ENCODE results near the gene CACNA2D1.

The CACNA2D1 gene

DNA sequence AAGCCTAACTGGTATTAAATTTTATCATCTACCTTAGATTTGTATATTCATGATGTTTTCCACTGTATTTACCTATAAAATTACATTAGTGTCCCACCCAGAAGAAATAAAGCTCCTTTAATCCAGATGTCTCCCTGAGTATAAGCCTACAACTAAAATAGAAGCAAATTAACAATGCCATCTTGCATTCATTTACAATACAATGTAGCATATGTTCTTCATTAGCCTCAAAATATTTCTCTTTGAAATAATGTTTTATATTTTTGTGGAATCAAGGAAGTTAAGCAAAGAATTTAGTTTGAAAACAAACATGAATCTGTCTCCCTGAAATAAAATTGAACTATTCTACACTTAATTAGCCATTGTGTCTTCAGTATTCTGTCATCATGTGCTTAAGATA lies 112.3 kb downstream of the CACNA2D1 start:
- DNase-seq = no peak

DNA sequence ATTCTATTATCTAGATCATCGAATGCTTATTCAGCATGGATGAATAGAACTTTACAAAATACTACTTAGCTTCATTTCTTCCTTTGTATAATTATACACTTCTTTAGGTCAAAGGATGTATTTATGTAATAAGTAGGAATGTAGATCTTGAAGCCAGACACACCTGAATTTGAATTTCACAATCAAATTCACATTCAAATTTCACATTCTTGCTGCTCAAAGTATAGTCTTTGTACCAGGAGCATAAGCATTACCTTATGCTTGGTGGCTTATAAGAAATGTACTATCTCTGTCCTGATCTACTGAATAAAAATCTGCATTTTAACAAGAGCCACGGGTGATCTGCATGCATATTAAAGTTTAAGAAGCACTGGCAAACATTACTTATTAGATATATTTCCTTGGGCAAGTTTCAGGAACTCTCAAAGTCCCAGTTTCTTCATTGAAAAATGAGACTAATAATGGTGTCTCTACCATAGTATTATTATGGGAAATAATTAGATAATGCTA lies 112.8 kb downstream of the CACNA2D1 start:
- no peak for DNase-seq

DNA sequence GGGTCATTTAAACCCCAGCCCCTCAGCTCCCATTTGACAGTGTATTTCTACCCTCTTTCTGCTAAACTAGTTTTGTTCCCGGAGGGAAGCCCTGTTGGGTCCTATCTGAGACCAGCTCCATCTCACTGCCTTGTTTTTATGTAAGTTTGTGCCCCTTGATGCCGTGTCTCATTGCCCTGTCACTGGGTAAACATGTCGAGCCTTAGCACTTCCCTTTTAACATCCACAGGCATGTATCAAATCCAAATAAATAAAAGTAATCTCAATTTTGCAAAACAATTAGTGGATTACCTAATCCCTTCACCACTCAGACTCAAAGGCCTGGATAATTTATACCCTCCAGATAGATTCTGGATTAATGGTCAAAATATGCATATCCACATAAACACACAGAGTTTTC lies 115.7 kb downstream of the CACNA2D1 start:
- no peak for DNase-seq

DNA sequence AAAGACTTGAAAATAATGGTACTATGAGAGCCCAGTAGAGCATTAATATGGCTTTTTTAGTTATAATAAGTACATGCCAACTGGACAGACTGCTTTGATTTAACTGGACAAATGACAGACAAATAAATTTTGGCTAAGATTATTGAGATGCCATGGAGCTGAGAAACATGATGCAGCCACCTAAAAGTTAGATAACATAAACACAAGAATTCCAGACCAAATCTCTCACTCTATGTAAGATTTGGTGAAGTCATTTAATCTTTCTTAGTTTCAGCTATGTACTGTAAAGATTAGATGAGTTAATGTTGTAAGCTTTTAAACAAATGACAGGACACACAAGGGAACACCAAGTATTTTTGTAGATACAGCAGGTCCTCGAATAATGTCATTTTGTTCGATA lies 118.2 kb downstream of the CACNA2D1 start:
- no peak for DNase-seq

DNA sequence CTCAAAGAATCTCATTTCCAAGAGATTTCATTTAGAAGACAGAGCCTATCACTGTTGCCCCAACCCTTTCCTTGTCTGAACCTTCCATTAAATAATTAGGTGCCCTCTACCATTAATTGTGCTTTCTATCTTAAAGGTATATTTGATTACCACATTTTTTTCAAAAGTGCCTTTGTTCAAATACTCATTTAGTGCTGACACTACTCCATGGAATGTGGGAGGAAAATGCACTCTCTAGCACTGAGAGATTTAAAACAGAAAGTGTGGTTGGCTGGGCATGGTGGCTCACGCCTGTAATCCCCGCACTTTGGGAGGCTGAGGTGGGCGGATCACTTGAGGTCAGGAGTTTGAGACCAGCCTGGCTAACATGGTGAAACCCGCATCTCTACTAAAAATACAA lies 119.8 kb downstream of the CACNA2D1 start:
- no peak for DNase-seq

DNA sequence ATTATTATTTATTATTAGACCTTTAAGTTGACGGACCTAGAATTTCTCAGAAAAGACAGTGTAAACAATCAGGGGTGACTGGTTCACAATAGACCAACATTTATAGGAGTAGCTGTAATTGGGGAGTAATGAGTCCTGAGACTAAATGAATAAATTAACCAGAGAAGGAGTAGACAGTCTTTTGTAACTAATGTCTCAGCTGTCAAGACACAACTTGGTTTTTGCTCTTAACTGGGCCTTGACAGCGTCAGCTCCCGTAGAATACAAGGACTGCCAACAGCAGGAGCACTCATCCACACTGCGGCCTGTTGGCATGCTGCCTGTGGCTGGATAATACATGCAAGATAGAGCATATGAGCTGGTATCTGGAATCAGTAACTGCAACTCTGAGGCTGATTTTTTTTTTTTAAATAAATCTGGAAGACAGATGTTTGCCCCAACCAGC lies 123.9 kb downstream of the CACNA2D1 start:
- no peak for DNase-seq

DNA sequence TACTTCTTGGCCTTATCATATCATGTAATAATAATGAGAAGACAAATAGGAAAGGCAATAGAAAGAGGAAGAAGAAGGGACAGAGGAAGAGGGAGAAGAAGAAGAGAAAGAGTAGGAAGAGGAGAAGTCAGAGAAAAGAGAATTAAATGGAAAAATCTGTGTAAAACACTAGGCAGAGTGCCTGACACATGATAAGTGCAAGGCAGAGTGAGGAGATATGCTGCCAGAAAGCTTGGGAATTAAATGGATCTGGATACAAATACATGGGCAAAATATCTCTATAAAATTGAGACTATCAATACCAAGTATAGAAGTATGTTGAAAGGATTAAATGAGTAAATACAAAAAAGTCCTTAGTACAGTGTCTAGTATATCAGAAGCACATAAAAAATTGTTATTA lies 124.8 kb downstream of the CACNA2D1 start:
- DNase-seq = no peak

DNA sequence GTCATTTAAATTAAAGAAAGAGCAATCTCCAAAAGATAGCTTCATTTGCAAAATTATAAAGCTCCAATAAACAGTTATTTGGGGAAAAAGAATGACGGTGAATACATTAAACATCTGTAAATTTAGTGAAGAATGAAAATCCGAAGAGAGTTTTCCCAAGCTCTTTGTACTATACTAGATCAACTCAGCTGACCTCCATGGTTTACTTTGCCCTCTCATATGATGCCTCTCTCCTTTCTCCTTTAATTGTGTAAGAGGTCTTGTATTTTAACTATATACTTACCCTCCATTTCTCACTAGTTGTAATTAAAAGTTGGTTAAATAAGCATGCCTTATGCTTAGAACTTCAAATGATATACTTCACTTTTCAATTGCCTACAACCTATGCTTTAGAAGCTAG lies 125.8 kb downstream of the CACNA2D1 start:
- no peak for DNase-seq

DNA sequence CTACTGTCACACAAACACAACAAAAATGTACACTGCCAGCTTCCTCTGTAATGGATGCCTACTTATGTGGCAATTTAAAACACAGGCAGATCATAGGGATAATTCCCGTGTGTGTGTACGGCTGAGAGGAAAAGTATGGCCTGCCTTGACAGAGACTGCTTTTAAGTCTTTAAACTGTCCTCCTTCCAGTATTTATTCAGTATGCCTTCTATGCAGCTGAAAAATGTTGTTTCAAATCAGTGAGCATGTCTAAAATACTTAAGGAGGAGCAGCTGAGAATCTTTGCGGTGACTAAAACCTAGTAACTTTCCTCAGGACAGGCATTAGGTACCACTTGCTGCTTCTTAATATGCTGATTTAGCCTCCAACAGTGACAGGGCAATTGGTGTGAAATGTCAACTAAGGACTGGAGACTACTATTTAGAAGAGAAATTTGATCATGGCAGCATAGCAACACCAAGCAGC lies 126.3 kb downstream of the CACNA2D1 start:
- DNase-seq = no peak

DNA sequence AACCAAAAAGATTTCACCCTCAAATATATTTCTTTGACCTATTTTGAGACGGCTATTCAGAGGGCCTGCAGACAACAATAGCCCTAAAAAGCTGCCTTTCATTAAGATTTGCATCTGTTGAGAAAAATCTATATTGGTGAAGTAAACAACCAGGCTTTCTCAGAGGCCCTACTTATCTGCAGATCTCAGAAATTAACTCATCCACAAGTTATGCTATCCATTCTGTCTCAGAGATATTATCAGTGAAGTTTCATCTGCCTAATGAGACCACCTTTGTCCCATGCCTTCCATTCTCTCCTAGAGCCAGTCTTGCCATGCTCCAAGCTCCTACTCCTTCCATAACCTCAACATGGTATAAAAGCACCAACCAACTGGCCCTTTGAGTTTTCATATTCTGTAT lies 130.3 kb downstream of the CACNA2D1 start:
- DNase-seq = no peak

DNA sequence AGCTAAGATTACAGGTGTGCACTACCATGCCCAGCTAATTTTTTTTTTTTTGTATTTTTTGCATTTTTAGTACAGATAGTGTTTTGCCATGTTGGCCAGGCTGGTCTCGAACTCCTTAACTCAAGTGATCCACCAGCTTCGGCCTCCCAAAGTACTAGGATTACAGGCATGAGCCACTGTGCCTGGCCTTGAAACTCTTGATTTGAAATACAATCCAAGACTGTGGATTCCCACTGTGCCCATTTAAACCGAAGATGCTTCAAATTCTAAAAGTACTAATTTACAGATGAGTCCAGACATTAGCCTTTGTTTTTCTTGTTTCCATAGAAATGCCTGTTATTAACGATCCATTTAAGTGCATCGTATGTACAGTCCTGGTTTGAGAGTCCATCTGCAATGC lies 130.9 kb downstream of the CACNA2D1 start:
- no peak for DNase-seq

DNA sequence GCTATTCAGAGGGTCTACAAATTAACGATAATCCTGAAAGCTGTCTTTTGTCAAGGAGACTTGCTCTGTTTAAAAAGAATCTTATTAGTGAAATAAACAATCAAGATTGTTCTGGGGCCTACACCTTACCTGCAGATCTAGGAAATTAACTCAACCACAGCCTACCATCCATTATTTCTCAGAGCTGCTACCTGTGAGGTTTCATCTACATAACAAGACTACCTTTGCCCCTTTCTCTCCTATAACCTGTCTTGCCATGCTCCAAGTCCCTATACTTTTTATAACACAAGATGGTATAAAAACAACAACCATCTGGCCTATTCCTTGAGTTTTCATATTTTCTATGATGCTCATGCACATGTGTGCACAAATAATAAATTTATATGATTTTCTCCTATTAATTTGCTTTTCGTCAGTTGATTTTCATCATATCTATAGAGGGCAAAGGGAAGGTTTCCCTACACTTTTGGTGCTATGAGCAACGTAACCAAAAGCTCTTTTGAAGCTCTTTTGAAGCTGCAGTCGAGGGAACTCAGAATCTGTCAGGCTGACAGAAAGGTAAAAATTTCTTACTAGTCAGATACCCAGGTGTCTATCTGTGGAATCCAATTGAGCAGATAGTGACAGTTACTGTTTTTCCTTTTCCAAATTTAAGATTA lies 138.1 kb downstream of the CACNA2D1 start:
- no peak for DNase-seq

DNA sequence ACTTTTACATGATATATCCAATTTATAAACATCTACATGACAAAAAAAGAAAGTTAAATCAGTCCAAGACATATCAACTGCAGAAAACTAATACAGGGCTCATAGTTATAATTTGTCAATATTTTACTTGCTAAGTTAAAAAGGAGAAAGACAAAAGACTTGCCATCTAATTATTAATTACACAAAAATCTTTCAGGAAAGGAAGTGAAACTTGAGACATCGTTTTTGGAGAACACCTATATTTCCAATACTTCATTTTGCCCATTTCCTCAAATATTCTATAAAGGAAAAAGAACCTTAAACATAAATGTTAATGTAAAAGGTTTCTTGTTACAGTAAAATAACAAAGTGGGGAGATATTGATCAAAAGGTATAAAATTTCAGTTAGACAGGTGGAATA lies 148.7 kb downstream of the CACNA2D1 start:
- DNase-seq = no peak

DNA sequence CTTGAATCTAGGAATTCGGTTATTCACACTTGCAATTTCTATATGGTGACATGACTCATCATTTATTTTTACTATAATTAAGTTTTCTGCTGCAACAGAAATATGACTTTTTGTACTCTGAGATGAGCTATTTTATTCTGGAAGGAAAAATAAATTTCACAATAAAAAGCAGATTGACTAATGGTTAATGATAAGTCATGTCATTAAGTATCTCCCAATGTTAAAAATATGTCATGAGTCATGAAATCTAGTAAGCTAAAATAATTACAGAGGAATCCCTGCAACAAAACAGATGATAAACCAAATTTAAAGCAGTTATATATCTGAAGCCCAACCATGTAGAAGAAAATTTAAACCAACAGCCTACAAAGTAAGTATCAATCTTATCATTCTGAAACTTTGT lies 149.2 kb downstream of the CACNA2D1 start:
- no peak for DNase-seq

DNA sequence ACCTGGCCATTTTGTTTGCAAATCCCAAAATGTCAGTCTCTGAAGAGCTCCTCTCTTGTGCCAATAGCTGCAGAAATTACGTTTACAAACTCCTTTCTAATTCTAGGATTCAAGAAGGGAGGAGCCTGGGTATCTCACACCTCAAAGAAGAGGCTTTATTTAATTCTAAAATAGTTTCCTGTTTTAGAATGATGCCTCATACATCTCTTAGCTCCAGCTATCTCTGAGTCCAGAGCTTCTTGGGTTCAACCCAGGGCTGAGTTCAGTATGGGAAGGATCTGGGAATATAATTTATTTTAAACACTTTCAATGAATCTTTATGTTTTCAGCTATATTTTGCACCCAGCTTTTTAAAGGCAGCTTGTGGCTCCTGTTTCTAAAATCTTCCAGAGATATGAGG lies 150.1 kb downstream of the CACNA2D1 start:
- DNase-seq = no peak

DNA sequence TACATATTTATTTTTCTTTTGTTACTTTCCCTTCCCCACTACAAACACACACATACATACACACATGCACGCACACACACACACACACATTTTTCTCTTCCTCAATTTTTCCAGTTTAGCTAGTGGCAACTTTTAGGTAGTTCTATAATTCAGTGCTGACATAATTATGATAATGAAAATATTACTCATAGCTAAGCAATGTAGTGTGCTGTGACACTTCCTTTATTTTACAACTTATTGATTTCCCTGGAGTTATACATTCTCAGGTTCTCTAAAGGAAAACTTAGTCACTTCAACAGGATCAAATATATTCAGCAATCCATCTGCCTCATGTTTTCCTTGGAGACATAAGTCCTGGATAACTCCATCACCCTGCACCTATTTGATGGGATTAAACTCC lies 151.6 kb downstream of the CACNA2D1 start:
- DNase-seq = no peak

DNA sequence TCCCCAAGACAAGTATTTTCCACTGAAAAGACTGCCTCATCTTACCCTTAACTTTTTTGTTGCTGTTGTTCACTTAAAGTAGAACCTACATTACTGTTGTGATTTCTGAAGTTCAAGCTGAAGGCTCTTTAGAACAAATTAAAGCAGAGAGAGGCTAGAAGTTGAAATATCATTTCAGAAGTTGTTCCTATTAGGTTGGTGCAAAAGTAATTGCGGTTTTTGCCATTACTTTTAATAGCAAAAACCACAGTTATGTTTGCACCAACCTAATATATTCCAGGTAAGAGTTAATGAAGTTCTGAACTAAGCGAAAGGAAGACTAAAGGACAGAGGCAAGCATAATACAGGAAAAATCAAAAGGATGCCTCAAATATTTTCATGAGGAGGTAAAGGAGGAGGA lies 153.7 kb downstream of the CACNA2D1 start:
- no peak for DNase-seq

DNA sequence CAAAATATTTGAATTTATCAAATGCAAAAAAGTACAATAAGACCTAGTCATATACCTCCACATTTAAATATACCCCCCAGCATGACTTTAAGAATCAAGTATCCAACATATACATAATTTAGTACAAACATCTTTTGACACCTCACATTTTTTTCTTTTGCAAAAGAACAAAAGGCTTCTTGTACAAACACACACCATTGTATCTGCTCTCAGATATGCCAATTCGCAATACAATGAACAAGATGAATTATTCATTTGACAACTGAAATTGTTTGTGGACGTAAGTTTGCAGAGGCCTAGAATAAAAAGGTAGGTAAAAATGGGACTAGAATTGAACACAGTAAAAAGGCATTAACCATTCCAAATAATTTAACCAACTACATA lies 154.4 kb downstream of the CACNA2D1 start:
- DNase-seq = no peak

DNA sequence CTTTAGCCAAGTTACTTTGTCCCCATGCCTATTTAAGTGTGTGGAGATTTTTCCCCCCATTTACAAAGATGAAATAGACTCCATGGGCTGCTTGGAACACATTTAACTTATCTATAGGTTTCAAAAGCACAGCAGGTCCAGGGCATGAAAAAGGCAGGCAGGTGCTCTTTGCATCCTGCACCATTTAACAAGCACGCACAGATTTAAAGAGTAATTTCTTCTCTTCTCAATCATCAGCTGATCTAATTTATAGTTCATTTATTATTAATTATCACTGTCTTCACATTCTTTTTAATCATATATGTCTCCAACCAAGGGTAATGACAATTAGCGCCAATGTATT lies 156.8 kb downstream of the CACNA2D1 start:
- no peak for DNase-seq

DNA sequence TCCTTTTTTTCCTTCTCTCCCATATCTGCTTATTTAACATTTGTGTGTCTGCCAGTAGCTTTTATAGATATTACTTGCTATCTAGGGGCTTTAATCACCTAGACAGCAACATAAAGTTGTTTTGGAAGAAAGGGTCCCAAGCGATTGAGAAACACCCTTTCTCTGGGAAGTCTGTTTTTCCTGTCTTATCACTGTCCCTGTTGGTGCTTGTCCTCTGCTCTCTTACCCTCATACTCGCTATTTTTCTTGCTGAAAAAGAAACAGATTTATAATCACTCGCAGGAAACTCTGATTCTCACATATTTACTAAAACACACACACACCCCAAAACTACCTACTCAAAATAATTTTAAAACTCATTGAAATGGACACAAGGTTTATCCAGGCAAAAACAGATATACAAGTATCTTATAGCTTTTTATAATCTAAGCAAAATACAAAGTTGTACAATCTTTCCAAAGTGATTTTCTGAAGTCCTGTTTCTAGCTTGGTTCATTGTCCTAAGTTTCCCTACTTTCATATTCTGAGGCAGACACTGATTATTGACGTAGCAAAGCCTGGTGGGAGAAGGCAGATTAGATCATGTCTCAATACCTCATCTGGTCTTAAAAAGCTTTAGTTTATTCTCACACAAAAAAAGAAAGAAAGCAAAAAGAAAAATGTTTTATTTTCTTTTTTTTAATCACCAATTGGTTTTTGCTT lies 157.3 kb downstream of the CACNA2D1 start:
- DNase-seq = no peak

DNA sequence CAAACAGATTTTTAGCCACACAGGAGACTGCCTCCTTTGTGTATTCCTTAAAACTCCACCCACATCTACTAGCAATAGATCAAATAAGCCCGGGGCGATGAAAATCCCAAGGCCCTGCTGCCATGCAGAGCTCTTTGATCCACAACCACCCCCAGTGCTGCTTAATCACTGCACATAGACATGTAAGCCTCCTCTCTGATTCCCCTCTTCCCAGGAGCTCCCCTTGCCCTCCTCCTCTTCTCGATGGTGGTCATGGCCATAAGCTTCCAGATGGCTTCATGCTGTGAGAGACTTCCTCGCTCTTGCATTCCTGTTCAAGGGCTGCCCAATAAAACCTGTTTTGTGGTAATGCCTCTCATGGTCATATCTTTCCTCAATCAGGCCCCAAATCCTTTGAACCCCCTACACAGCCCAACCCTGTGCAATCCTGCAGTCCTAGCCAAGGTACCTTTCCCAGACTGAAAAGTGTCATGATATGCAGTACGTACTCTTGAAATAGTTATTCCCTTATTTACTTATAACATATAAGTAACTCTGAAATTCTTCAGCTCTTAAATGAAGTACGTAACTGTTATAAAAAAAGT lies 158.5 kb downstream of the CACNA2D1 start:
- no peak for DNase-seq

DNA sequence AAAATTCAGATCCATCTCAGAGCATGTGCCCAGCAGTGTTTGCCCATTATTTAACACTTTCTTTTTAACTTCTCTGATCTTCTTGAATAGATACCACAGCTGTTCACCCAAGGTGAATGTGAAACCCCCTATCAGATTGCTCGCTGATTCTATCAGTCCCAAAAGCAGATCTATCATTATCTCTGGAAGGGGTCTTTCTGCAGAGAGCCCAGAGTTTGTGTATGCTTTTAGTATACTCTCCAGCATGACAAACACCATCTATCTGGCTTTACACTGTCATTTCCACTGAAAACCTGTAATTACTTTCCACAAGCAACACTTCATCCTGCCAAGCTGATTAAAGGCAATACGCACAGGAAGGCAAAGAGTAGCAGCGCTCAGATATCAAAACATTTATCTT lies 168.2 kb downstream of the CACNA2D1 start:
- DNase-seq = no peak

DNA sequence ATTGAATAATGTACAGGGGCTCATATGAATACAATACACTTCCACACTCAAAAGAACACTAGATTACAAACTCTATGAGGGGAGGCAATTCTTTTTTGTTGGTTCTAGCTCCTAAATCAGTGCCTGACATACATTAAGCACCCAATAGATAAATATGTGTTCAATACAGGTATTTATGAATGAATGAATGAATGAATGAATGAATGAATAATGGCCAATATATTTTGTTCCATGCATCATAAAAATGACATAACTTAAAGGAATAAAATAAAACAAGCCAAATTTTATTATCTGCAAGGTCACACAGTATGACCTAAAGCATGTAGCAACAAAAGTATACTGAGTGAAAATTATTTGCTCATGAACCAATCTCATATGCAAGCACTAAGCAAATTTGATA lies 168.9 kb downstream of the CACNA2D1 start:
- DNase-seq = no peak

DNA sequence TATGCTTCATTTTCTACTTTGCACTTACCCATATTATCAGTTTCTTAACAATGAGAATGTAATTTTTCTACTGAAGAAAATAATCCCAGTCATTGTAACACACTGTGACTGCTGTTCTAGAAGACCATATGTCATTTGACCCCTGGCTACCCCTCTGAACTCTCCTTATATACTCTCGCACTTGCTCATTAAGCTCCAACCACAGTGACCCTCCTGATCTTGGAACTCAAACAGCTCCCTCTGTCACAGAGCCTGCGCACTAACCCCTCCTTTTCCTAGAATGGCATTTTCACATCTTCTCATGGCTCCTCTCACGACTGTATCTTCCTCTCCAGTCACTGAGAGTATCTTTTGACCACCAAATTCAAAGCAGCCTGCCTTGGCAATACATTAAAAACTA lies 169.7 kb downstream of the CACNA2D1 start:
- DNase-seq = no peak

Data from KG1 (cell line).